ENCODE measurements around the gene ANKRD50.

GRCh38 chr4:124697441-124697840 lies 15.1 kb downstream of the ANKRD50 start:
- no peak for TF ChIP-seq CREB5 (CRISPR knock-in tag; IDR thresholded peaks at IDR 0.05; ENCODE audit: low read depth)
- no peak for TF ChIP-seq ISL1 (CRISPR knock-in tag; IDR thresholded peaks at IDR 0.05)
- TF ChIP-seq, protein P1, sequence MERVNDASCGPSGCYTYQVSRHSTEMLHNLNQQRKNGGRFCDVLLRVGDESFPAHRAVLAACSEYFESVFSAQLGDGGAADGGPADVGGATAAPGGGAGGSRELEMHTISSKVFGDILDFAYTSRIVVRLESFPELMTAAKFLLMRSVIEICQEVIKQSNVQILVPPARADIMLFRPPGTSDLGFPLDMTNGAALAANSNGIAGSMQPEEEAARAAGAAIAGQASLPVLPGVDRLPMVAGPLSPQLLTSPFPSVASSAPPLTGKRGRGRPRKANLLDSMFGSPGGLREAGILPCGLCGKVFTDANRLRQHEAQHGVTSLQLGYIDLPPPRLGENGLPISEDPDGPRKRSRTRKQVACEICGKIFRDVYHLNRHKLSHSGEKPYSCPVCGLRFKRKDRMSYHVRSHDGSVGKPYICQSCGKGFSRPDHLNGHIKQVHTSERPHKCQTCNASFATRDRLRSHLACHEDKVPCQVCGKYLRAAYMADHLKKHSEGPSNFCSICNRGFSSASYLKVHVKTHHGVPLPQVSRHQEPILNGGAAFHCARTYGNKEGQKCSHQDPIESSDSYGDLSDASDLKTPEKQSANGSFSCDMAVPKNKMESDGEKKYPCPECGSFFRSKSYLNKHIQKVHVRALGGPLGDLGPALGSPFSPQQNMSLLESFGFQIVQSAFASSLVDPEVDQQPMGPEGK (CRISPR knock-in tag; IDR thresholded peaks at IDR 0.05; ENCODE audit: borderline replicate concordance): no peak
- TF ChIP-seq ARNTL (CRISPR knock-in tag; IDR thresholded peaks at IDR 0.05; ENCODE audit: borderline replicate concordance, low read depth): no peak

Data from SK-N-SH treated with all-trans-retinoic acid at 6 μM for 48 hours (cell line).